NCI-H526 treated with DMSO at 0.1 percent for 48 hours (cell line): Measurements from ENCODE around the gene PA2G4.
"Not testable (repeated sequence)": the region's sequence is repeated elsewhere in the genome, so short reads cannot be mapped to it uniquely, and the experiment has no call there.

Source experiments
- DNase-seq: peaks from one replicate; lab custom pipeline; 2025; lab: John Stamatoyannopoulos, UW

PA2G4 gene

DNA sequence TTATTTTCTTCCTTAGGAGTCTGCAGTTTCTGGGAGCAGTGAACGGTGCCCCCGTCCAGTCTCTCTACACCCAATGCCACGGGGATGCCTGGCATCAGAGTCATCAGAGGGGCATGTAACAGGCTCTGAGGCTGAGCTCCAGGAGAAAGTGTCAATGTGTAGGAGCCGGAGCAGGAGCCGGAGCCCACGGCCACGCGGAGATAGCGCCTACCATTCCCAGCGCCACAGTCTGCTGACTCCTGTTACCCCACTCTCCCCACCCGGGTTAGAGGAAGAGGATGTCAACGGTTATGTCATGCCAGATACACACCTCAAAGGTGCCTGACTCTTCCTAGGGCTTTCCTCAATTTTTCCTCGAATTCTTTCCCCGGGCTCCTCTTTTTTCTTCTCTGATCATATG is 3.3 kb upstream of the PA2G4 start:
- no peak for DNase-seq

DNA sequence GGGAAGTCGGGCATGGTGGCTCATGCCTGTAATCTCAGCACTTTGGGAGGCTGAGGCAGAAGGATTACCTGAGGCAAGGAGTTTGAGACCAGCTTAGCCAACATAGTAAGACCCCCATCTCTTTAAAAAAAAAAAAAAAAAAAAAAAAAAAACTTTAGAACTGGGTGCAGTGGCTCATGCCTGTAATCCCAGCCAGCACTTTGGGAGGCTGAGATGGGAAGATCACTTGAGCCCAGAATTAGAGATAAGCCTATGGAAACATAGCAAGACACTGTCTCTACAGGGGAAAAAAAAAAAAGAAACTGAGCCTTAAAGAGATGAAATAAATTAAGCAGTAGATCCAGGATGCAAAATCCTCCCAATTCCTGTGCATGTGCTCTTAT is 1.7 kb upstream of the PA2G4 start:
- no peak for DNase-seq

DNA sequence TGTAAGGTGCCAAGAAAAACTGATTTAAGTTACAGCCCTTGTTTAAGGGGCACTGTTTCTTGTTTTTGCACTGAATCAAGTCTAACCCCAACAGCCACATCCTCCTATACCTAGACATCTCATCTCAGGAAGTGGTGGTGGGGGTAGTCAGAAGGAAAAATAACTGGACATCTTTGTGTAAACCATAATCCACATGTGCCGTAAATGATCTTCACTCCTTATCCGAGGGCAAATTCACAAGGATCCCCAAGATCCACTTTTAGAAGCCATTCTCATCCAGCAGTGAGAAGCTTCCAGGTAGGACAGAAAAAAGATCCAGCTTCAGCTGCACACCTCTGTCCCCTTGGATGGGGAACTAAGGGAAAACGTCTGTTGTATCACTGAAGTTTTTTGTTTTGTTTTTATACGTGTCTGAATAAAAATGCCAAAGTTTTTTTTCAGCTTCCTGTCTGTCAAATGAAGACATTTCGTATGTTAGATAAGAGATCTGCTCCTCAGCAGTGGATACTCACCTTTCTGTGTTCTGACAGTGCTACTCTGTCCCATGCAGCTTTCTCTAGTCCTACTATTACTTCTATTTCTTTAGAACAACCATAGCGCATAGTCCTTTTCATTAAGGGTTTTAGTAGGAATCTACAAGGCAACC is 1.2 kb upstream of the PA2G4 start:
- DNase-seq, result no peak

DNA sequence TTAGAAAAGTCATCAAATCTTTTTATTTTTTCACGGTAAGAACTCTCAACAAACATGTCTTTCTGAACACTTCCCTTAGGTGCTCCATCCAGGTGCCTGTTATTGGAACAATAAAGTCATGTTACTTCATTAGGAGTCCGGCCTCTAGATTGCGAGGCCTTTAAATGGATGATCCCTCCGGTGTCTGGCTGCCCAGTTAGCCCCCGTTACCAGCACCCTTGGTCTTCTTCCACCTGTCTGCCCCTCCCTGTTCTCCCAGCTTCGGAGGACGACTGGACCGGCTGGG is 593 bp upstream of the PA2G4 start:
- no peak for DNase-seq

DNA sequence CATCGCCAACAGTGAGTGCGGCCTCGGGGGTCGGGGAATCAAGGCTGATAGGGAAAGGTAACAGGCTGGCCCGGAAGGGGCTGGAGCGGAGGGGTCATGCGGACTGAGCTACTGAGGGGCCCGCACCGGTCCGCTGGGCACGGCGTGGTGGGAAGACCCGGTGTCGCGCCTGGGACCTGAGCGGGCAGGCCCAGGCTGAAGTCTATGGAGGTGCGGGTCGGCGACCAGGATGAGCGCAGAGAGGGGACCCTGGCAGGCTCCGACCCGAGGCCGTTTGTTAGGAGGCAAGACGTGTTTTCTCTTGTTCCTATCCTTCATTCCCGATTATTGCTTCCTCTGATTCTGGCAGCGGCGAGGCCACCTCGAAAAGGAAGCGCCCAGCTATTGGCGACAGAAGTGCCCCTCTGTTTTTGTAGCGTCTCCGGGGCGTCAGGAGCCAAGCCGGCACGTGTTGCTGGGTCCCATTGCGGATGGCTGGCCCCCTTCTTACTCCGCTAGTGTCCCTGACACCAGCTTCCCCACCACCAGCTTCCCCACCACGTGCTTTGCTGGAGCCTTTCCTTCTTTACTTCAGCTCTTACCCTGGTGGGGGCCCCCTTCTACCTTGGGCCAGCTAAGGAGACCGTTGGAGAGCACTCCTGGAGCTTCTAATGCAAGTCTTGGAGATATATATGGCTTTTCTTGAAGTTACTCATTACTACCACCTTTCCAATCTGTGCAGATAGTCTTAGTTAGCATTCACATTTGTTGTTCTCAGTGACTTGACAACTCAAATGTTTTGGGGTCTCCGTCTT is 653 bp downstream of the PA2G4 start:
- no peak for DNase-seq

DNA sequence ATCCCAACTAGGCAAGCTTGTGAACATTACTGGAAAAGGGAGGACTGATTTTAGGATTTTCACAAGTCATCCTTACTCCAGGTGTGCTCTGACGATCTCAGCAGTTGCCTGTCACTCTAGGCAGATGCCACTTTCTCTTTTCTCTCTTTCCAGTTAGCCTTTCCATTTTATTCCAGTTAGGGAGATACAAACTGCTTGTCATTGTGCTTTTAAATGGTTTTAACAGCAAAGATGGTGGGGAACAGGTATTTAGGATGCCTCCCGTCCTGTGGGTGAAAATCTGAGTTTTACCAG is 1.2 kb downstream of the PA2G4 start:
- no peak for DNase-seq

DNA sequence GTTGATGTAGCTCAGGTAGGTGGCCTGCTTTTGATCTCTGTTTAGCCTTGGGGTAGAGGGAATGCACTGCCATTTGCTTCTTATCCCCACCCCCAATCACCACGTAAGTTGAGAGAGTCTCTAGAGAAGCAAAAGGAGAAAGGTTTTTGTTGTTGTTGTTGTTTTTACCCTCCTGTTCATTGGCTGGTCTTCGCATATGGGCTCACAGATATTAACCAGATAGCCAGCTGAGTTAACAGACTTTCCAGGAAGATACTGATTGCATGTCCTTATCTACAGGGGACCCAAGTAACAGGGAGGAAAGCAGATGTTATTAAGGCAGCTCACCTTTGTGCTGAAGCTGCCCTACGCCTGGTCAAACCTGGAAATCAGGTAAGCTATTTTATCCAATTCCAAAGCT is 2.9 kb downstream of the PA2G4 start:
- DNase-seq, result no peak

DNA sequence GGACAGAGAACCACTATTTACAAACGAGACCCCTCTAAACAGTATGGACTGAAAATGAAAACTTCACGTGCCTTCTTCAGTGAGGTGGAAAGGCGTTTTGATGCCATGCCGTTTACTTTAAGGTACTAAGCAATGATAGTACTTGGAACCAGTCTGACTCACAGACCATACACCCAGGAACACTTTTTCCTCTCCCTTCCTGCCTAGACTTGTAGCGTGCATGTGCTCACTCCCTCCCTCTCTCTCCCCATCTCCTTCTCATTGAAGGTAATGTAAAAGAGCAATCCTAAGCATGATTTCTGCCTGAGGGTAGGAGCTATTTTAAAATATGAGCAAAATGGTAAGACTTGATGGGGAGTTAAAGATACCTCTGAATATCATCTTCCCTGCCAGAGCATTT is 6.2 kb downstream of the PA2G4 start:
- no peak for DNase-seq

DNA sequence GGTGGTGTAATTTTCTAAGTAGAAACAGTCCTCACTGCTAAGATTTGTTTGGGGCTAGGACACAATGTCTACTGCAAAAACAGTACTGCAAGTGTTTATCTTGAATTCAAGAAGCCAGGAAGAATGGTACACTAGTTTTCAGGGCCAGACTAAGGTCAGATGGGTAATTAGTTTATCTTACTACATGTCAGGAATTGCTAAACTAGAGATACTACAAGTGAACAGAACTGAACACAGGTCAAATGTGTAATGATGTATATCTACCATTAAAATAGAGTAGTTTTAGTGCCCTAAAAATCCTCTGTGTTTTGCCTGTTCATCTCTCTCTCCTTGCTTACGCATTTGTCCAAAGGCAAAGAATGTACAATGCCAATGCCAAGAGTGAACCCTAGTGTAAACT is 9.7 kb downstream of the PA2G4 start:
- DNase-seq, result no peak

DNA sequence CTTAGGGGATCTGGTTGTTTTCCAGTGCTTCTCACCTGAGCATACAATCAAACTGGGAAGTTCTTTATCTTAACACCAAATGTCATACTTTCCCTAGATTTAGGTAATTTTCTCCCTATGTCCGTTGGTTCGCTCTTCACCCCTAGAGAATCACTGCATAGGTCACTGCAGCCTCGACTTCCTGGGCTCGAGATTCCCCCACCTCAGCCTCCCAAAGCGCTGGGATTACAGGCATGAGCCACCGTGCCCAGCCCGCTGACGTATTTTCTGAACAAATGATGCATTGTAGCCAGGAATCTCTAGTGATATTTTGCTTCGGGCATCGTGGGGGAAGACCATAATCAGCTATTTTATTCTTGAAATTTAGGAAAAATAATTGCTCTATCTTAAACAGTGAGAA is 11.0 kb downstream of the PA2G4 start:
- no peak for DNase-seq

DNA sequence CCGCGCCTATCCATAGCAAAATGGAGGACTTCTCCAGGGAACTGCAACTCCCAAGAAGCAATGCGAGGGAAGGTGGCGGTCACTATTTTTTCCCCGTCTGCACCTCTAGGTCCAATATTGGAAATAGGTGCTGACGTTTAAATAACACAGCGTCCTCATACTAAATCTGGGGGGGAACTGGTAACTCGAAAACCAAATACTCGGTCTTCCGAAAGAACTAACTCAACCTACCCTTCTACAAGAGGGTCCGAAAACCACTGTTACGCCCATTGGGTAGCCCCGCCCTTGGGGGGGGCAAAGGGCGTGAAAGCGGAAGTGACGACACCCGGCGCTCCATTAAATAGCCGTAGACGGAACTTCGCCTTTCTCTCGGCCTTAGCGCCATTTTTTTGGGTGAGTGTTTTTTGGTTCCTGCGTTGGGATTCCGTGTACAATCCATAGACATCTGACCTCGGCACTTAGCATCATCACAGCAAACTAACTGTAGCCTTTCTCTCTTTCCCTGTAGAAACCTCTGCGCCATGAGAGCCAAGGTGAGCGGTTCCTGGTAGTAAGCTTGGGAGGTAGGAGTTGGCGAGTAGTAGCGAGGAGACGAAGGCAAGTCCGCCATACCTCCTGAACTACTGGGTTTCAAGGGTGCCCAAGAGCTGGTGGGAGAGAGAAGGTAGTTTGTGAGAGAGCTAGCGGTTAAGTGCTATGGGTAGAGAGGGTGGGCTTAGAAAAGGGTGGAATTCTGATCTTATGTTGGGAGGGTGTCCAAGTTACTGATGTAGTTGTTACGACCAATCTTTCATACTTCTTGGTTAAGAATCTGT is 12.1 kb downstream of the PA2G4 start, which contains the start of gene RPL41:
TSS of gene RPL41 (plus strand) at position 367 of the 815 bp plus-strand sequence.
- DNase-seq, result peak; percentile 84

DNA sequence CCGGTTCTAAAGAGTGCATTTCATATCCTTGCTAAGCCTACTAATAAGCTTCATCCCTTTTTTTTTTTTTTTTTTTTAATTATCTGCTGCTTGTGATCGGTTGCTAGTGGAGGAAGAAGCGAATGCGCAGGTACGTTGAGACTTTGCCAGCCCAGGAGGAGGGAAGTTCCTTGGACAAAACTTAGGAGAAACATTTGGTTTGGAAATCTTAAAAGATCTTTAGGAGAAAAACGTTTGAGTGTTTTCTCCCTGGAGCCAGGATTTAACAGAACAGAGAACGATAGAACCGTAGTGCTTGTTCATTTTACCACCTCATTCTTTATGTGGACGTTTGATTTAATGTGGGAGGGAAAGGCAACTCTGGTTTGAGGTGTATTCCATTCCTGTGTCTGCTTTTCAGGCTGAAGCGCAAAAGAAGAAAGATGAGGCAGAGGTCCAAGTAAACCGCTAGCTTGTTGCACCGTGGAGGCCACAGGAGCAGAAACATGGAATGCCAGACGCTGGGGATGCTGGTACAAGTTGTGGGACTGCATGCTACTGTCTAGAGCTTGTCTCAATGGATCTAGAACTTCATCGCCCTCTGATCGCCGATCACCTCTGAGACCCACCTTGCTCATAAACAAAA is 12.8 kb downstream of the PA2G4 start:
- not testable (repeated sequence) for DNase-seq

DNA sequence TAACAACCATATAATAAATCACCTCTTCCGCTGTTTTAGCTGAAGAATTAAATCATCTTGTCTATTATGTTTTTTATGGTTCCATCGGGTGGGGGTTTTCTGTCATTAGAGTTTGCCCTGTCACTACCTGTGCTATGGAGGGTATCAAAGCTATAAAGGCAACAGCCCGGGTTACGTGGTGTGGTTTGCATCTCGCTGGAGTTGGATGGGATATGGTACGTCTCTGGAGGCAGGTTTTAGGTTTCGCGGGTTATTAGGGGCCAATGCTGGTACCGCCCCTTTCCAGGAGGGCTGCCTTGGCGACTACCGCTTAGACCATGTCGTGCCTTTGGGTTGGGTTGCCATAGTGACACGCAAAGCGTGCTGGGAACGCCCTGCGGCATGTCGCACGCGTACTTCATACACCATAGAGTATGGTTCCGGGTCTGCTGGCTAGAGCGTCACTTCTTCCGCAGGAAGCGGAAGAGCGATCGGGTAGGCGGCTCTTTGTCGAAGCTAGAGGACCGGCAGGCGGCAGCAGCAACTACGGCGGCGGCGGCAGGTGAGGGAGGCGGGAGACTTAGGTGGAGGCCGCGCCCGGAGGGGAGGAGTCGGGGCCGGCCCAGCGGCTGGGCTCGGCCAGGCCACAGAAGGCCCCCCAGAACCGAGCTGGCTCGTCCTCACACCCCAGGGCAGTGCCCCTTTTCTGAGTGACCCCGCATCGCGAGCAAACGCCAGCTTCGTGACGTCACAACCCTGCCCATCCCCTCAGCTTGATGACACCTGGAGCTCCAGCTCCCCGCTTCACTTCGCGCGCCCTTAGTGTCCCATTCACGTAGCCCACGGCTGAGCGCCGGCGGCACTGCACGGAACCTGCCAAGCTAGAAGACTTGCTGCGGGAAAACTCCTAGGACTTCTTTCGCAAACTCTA is 13.7 kb downstream of the PA2G4 start, which contains the start of gene ZC3H10:
TSS of gene ZC3H10 (plus strand) at position 489 of the 910 bp plus-strand sequence. CDS start 2,297 bp downstream, outside the sequence.
- peak; percentile 98 for DNase-seq

DNA sequence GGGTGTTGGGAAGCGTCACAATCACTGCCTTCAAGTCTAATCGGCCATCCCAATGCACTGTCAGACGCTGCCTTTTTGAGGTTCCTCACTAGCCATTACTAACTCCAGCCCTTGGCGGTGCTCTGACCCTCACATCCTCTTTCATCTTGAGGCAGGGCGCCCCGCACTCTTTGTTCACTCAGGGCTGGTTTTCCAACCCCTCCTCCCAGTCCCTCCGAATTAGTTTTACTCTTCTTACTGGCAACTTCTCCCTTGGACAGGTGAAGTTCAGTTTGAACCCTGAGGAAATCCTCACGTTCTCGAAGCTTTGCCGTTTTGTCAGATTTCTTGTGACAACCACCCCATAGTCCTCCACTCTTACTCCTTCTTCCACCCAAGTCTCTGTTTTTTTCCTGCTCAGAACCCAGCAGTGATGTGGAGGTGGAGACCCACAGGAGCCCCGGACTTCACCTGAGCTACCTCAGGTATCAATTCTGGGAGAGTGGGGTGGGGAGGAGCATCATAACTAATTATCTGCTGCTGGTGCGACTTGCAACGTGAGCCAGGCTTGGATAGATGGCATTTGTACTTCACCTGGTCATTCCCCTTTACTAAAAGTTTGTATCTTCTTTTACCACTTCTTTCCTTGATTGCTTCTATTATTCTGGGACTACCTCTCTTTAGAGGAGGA is 14.5 kb downstream of the PA2G4 start:
- no peak for DNase-seq

DNA sequence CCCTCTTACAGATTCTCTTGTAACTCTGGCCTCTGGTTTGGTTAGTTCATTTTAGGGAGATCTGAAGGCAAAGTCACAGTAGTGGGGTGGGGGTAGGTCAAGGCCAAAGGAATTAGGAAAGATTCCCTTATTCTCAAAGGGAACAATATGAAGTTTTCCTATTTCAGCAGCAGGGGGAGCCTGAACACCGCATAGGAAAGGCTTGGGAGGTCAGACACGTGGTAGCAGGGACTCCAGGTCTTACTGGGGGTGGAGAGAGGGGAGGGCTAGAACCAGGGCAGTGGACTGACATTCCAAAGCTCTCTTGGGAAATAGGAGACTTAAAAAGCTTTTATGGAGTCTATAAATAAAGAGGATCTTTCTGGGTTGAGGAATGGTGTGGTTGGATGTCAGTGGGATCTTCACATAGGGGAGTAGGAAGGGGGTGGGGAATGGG is 15.0 kb downstream of the PA2G4 start:
- peak; percentile 53 for DNase-seq

DNA sequence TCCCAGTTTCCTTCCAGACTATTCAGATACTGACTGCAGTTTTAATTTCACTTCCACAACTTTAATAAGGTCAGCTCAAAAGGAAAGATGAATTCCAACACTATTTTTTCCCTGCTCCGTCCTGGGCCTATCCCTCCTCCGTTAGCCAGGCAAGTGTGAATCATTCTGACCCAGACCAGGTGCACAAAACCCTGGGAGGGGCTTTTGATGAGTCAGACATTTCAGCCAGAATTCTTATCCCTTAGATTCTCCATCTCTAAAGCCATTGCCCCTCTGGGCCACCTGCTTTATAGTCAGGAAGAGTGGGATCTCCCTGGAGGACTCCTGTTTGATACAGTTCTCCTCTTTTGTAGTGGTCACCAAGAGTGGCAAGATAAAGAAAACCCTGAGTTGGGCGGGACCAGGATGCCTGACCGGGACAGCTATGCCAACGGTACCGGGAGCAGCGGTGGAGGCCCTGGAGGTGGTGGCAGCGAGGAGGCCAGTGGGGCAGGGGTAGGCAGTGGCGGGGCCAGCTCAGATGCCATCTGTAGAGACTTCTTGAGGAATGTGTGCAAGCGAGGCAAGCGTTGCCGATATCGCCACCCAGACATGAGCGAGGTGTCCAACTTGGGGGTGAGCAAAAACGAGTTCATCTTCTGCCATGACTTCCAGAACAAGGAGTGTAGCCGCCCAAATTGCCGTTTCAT is 15.9 kb downstream of the PA2G4 start:
- DNase-seq, result no peak

DNA sequence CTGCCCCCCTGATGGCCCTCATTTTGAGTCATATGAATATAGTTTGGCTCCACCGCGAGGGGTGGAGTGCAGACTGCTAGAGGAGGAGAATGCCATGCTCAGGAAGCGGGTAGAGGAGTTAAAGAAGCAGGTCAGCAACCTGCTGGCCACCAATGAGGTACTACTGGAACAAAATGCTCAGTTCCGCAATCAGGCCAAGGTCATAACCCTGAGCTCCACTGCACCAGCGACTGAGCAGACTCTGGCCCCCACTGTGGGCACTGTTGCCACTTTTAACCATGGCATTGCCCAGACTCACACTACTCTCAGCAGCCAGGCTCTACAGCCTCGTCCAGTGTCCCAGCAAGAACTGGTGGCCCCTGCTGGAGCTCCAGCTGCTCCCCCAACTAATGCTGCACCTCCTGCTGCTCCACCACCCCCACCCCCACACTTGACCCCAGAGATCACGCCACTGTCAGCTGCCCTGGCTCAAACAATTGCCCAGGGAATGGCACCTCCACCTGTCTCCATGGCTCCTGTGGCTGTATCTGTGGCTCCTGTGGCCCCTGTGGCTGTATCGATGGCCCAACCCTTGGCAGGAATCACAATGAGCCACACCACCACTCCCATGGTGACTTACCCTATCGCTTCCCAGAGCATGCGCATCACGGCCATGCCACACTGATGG is 17.0 kb downstream of the PA2G4 start:
- no peak for DNase-seq

DNA sequence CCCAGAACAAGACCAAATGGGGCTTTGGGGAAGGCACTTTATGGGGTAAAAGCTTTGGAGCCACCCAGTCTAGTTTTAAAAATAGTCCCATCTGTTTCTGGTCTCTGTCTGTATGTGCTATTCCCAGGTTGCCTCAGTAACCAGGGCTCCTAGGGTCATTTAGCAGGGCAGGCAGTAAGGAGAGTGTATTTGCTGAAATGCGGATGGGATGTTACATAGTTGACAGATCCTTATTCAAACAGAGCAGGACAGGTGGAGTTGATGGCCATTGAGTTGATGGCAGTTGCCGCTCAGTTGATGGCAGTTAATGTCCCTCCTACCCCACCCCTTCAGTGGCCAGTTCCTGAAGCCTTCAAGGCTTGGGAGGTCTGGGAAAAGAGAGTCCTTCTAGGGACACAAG is 18.3 kb downstream of the PA2G4 start:
- DNase-seq, result no peak

DNA sequence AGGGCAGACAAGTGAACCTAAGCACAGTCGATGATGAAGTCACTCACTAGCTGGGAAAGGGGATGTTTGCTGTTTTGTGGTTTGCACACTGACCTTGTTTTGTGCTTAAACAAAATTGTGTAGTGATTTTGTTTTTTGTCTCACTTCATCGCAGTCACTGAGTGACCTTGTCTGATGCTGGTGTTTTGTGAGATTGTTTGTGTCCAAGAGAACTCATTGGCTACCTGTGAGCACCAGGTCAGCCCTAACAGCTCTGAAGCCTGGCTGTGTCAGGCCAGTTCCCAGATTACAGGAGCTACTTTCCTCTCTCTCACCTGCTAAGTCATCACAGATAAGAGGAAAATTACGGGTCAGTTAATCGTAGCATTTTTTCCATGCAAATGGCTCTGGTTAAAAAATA is 19.8 kb downstream of the PA2G4 start:
- no peak for DNase-seq

DNA sequence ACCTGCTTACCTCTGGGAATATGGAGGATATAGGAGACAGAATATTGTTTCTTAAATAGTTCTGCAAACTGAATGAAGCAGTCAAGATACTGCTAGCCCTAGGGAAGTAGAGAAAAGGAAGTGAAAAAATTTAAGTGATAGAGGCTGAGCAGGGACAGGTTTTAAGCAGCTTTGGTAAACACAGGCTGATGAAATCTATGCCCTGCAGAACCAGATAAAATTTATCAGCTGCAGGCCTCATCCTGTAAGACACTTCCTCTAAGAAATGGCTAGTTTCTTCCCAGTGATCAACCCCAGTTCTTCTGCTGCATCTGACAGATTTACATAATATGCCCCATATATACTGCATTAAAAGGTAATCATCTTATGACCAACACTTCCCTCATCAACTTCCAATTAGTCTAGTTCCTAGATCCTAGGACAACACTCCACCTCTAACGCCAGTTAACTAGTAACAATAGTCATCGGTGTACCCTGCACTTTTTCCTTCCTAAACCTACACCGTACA is 22.4 kb downstream of the PA2G4 start:
- DNase-seq, result no peak
